GM23338 (cell line): ENCODE data around the gene EFCAB6. TPM values are rescaled to one million over a fixed set of nuclear protein-coding genes. Genes with fewer than 3 reads are reported as not detected.

Experiments
- ATAC-seq: fragments of 200-7000 bp; cut with Tn5 transposase; 3 replicates; pipeline ENCODE4 v1.9.1; 2020
- DNase-seq: peaks from one replicate; pipeline ENCODE4 v3.0.0-alpha.2; 2015; ENCODE audit warnings: low spot score
- H2AFZ ChIP-seq: fragments of 200-600 bp; sonication (generic); 2 replicates; pipeline ENCODE4 v1.8.0; 2016; ENCODE audit warnings: antibody characterized with exemption, mild to moderate bottlenecking, moderate library complexity
- H3F3A ChIP-seq: fragments of 200-600 bp; sonication (generic); replicated peaks from 2 replicates; pipeline ENCODE4 v1.8.0; 2017; ENCODE audit warnings: antibody characterized with exemption, mixed run types, low read depth
- H3K27ac ChIP-seq: fragments of 200-600 bp; sonication (generic); 2 replicates; pipeline ENCODE4 v1.6.1; 2016; ENCODE audit warnings: low read depth
- H3K27me3 ChIP-seq: fragments of 200-600 bp; sonication (generic); 2 replicates; pipeline ENCODE4 v1.8.0; 2016; ENCODE audit warnings: mild to moderate bottlenecking, mixed run types, moderate library complexity; ENCODE audit not compliant: insufficient read depth
- H3K36me3 ChIP-seq: fragments of 200-600 bp; sonication (generic); 2 replicates; pipeline ENCODE4 v1.8.0; 2016; ENCODE audit warnings: mild to moderate bottlenecking; ENCODE audit not compliant: insufficient read depth
- H3K4me1 ChIP-seq: fragments of 200-600 bp; sonication (generic); 2 replicates; pipeline ENCODE4 v1.8.0; 2016; ENCODE audit warnings: mild to moderate bottlenecking, moderate library complexity; ENCODE audit not compliant: insufficient read depth
- H3K4me2 ChIP-seq: fragments of 200-600 bp; sonication (generic); 2 replicates; pipeline ENCODE4 v1.7.1; 2017; ENCODE audit warnings: mixed run types
- H3K4me3 ChIP-seq: fragments of 200-600 bp; sonication (generic); 2 replicates; pipeline ENCODE4 v1.6.1; 2016; ENCODE audit warnings: mixed run types
- H3K79me2 ChIP-seq: fragments of 200-600 bp; sonication (generic); replicated peaks from 2 replicates; pipeline ENCODE4 v1.8.0; 2017; ENCODE audit warnings: mild to moderate bottlenecking; ENCODE audit not compliant: insufficient read depth
- H3K9me2 ChIP-seq: fragments of 200-600 bp; sonication (generic); 2 replicates; pipeline ENCODE4 v1.8.0; 2017; ENCODE audit not compliant: insufficient read depth
- H4K20me1 ChIP-seq: fragments of 200-600 bp; sonication (generic); replicated peaks from 2 replicates; pipeline ENCODE4 v1.8.0; 2017; ENCODE audit warnings: mild to moderate bottlenecking; ENCODE audit not compliant: insufficient read depth
- H3K27ac Mint-ChIP-seq: 2 replicates; pipeline ENCODE4 v1.8.0; 2020; ENCODE audit warnings: inconsistent platforms, mild to moderate bottlenecking, moderate library complexity, mixed read lengths
- H3K27me3 Mint-ChIP-seq: 3 replicates; pipeline ENCODE4 v1.8.0; 2022; ENCODE audit warnings: low read depth, mild to moderate bottlenecking, moderate library complexity, mixed read lengths, inconsistent platforms; ENCODE audit not compliant: insufficient read depth, poor library complexity
- H3K36me3 Mint-ChIP-seq: 3 replicates; pipeline ENCODE4 v1.8.0; 2021; ENCODE audit warnings: low read depth, mild to moderate bottlenecking, inconsistent platforms, moderate library complexity, mixed read lengths
- H3K4me1 Mint-ChIP-seq: 3 replicates; pipeline ENCODE4 v1.8.0; 2020; ENCODE audit warnings: mild to moderate bottlenecking, inconsistent platforms, mixed read lengths
- H3K4me3 Mint-ChIP-seq: 3 replicates; pipeline ENCODE4 v1.8.0; 2021; ENCODE audit warnings: moderate library complexity, mild to moderate bottlenecking, inconsistent platforms, mixed read lengths
- H3K9me3 Mint-ChIP-seq: 3 replicates; pipeline ENCODE4 v1.8.0; 2020; ENCODE audit warnings: moderate library complexity, mild to moderate bottlenecking, inconsistent platforms, mixed read lengths
- CREB1 ChIP-seq: fragments of 250-450 bp; sonication (Bioruptor Pico); IDR thresholded peaks from 2 replicates; pipeline ENCODE4 v1.5.0; 2020; ENCODE audit warnings: low read depth, mild to moderate bottlenecking, moderate library complexity
- EZH2 ChIP-seq: fragments of 200-600 bp; sonication (generic); IDR thresholded peaks from one replicate; pipeline ENCODE4 v1.8.0; 2017; ENCODE audit warnings: antibody characterized with exemption, mild to moderate bottlenecking, low read depth; ENCODE audit not compliant: unreplicated experiment
- EZH2phosphoT487 ChIP-seq: fragments of 200-600 bp; sonication (generic); IDR thresholded peaks from one replicate; pipeline ENCODE4 v1.8.1; 2018; ENCODE audit warnings: antibody characterized with exemption; ENCODE audit not compliant: unreplicated experiment
- JUNB ChIP-seq: IDR thresholded peaks from one replicate; pipeline ENCODE4 v1.6.1; 2016; ENCODE audit warnings: antibody characterized with exemption; ENCODE audit not compliant: unreplicated experiment
- NANOG ChIP-seq: IDR thresholded peaks from 2 replicates; pipeline ENCODE4 v1.6.1; 2016; ENCODE audit warnings: antibody characterized with exemption, borderline replicate concordance
- POLR2AphosphoS5 ChIP-seq: IDR thresholded peaks from 2 replicates; pipeline ENCODE4 v1.6.1; 2016; ENCODE audit warnings: antibody characterized with exemption, low read depth
- STAT1 ChIP-seq: IDR thresholded peaks from one replicate; pipeline ENCODE4 v1.6.1; 2016; ENCODE audit warnings: antibody characterized with exemption; ENCODE audit not compliant: unreplicated experiment
- ZNF114 ChIP-seq: fragments of 250-450 bp; sonication (Bioruptor Pico); IDR thresholded peaks from 2 replicates; pipeline ENCODE4 v1.5.0; 2020; ENCODE audit warnings: mild to moderate bottlenecking, moderate library complexity
- ZNF331 ChIP-seq: fragments of 250-450 bp; sonication (Bioruptor Pico); IDR thresholded peaks from 2 replicates; pipeline ENCODE4 v1.5.0; 2020; ENCODE audit warnings: low read depth, mild to moderate bottlenecking, moderate library complexity
- polyA plus RNA-seq: library from polyadenylated mRNA; unstranded; fragments of >200 nt; fragmentation: Nextera tagmentation; extraction: Ambion mirVana; gene quantifications from 2 replicates; pipeline ENCODE4 v1.2.1, GENCODE V29; 2016
- total RNA-seq: library from RNA; depleted of rRNA; stranded (reverse); fragments of >200 nt; shearing (Covaris generic); gene quantifications from 2 replicates; pipeline ENCODE4 v1.2.3, GENCODE V29; 2014
- TF ChIP-seq, protein P1 (sequence below): IDR thresholded peaks from one replicate; pipeline ENCODE4 v1.6.1; 2018; ENCODE audit warnings: antibody characterized with exemption; ENCODE audit not compliant: unreplicated experiment
- TF ChIP-seq, protein P2 (sequence below): fragments of 250-450 bp; sonication (Bioruptor Pico); IDR thresholded peaks from 2 replicates; pipeline ENCODE4 v1.5.0; 2020; ENCODE audit warnings: mild to moderate bottlenecking, moderate library complexity
- TF ChIP-seq, protein P3 (sequence below), 2 experiments: fragments of 200-600 bp in 1 of 2; sonication (generic) in 1 of 2; conservative IDR thresholded peaks; 2 replicates each; pipeline versions ENCODE4 v1.5.1 to v1.6.1; 2016 to 2017; ENCODE audit warnings: antibody characterized with exemption in 2 of 2, low read depth in 2 of 2, mild to moderate bottlenecking in 2 of 2, moderate library complexity in 1 of 2
- TF ChIP-seq, protein P4 (sequence below): IDR thresholded peaks from 2 replicates; pipeline ENCODE4 v1.6.1; 2016; ENCODE audit warnings: antibody characterized with exemption

Gene EFCAB6
- total and polyA plus RNA-seq, 2 experiments from 2014 or later, result 1.1 to 1.8 TPM

DNA sequence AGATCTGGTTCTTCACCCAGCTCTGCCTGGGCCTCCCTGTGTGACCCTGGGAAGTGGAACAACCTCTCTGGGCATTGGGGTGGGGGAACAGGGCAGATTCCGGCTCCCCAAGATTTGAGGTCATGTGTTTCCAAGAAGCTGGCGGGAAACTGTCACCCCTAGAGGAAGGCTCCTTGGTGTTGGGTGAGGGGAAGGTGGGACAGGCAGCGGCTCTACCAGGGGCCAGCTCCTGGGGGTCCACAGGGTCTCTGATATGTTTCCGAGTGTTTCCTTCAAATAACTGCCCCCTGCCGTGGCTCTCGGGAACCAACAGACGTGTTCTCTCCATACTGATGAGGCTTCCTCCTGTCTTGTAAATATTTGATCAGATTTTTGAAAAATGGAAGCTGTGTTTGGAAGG, 321.8 kb downstream of the EFCAB6 start:
- no peaks in the 10 kb centered on the region for H3K27me3 ChIP-seq
- no peaks in the 10 kb centered on the region; the same call in 2 of the 3 replicates for H3K4me1 Mint-ChIP-seq
- no peaks in the 10 kb centered on the region for H3K36me3 ChIP-seq

More for the DNA sequence above, 321.8 kb downstream of the EFCAB6 start:
- H3F3A ChIP-seq, result no peaks in the 10 kb centered on the region
- H4K20me1 ChIP-seq, result no peaks in the 10 kb centered on the region
- H3K9me2 ChIP-seq, result no peaks in the 10 kb centered on the region; the same call in 1 of the 2 replicates
- Mint-ChIP-seq H3K36me3 (peaks cover 6% of the 10 kb centered on the region; the same call in 1 of the 3 replicates), H3K4me3 (no peak overlapping the region), H3K27me3 (peaks cover 7% of the 10 kb centered on the region), H3K27ac (no peak overlapping the region), H3K9me3 (peaks cover 37% of the 10 kb centered on the region)
- ATAC-seq (no peak), DNase-seq (no peak)
- H3K27ac ChIP-seq, result no peak overlapping the region
- H3K79me2 ChIP-seq, result no peaks in the 10 kb centered on the region
- TF ChIP-seq, protein P1, sequence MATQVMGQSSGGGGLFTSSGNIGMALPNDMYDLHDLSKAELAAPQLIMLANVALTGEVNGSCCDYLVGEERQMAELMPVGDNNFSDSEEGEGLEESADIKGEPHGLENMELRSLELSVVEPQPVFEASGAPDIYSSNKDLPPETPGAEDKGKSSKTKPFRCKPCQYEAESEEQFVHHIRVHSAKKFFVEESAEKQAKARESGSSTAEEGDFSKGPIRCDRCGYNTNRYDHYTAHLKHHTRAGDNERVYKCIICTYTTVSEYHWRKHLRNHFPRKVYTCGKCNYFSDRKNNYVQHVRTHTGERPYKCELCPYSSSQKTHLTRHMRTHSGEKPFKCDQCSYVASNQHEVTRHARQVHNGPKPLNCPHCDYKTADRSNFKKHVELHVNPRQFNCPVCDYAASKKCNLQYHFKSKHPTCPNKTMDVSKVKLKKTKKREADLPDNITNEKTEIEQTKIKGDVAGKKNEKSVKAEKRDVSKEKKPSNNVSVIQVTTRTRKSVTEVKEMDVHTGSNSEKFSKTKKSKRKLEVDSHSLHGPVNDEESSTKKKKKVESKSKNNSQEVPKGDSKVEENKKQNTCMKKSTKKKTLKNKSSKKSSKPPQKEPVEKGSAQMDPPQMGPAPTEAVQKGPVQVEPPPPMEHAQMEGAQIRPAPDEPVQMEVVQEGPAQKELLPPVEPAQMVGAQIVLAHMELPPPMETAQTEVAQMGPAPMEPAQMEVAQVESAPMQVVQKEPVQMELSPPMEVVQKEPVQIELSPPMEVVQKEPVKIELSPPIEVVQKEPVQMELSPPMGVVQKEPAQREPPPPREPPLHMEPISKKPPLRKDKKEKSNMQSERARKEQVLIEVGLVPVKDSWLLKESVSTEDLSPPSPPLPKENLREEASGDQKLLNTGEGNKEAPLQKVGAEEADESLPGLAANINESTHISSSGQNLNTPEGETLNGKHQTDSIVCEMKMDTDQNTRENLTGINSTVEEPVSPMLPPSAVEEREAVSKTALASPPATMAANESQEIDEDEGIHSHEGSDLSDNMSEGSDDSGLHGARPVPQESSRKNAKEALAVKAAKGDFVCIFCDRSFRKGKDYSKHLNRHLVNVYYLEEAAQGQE, result no peak
- TF ChIP-seq, protein P2, sequence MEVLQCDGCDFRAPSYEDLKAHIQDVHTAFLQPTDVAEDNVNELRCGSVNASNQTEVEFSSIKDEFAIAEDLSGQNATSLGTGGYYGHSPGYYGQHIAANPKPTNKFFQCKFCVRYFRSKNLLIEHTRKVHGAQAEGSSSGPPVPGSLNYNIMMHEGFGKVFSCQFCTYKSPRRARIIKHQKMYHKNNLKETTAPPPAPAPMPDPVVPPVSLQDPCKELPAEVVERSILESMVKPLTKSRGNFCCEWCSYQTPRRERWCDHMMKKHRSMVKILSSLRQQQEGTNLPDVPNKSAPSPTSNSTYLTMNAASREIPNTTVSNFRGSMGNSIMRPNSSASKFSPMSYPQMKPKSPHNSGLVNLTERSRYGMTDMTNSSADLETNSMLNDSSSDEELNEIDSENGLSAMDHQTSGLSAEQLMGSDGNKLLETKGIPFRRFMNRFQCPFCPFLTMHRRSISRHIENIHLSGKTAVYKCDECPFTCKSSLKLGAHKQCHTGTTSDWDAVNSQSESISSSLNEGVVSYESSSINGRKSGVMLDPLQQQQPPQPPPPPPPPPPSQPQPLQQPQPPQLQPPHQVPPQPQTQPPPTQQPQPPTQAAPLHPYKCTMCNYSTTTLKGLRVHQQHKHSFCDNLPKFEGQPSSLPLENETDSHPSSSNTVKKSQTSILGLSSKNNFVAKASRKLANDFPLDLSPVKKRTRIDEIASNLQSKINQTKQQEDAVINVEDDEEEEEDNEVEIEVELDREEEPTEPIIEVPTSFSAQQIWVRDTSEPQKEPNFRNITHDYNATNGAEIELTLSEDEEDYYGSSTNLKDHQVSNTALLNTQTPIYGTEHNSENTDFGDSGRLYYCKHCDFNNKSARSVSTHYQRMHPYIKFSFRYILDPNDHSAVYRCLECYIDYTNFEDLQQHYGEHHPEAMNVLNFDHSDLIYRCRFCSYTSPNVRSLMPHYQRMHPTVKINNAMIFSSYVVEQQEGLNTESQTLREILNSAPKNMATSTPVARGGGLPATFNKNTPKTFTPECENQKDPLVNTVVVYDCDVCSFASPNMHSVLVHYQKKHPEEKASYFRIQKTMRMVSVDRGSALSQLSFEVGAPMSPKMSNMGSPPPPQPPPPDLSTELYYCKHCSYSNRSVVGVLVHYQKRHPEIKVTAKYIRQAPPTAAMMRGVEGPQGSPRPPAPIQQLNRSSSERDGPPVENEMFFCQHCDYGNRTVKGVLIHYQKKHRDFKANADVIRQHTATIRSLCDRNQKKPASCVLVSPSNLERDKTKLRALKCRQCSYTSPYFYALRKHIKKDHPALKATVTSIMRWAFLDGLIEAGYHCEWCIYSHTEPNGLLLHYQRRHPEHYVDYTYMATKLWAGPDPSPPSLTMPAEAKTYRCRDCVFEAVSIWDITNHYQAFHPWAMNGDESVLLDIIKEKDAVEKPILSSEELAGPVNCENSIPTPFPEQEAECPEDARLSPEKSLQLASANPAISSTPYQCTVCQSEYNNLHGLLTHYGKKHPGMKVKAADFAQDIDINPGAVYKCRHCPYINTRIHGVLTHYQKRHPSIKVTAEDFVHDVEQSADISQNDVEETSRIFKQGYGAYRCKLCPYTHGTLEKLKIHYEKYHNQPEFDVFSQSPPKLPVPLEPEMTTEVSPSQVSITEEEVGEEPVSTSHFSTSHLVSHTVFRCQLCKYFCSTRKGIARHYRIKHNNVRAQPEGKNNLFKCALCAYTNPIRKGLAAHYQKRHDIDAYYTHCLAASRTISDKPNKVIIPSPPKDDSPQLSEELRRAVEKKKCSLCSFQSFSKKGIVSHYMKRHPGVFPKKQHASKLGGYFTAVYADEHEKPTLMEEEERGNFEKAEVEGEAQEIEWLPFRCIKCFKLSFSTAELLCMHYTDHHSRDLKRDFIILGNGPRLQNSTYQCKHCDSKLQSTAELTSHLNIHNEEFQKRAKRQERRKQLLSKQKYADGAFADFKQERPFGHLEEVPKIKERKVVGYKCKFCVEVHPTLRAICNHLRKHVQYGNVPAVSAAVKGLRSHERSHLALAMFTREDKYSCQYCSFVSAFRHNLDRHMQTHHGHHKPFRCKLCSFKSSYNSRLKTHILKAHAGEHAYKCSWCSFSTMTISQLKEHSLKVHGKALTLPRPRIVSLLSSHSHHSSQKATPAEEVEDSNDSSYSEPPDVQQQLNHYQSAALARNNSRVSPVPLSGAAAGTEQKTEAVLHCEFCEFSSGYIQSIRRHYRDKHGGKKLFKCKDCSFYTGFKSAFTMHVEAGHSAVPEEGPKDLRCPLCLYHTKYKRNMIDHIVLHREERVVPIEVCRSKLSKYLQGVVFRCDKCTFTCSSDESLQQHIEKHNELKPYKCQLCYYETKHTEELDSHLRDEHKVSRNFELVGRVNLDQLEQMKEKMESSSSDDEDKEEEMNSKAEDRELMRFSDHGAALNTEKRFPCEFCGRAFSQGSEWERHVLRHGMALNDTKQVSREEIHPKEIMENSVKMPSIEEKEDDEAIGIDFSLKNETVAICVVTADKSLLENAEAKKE (CRISPR knock-in tag), result no peak
- no peak for TF ChIP-seq EZH2phosphoT487
- no peak for TF ChIP-seq JUNB
- TF ChIP-seq, protein P3, sequence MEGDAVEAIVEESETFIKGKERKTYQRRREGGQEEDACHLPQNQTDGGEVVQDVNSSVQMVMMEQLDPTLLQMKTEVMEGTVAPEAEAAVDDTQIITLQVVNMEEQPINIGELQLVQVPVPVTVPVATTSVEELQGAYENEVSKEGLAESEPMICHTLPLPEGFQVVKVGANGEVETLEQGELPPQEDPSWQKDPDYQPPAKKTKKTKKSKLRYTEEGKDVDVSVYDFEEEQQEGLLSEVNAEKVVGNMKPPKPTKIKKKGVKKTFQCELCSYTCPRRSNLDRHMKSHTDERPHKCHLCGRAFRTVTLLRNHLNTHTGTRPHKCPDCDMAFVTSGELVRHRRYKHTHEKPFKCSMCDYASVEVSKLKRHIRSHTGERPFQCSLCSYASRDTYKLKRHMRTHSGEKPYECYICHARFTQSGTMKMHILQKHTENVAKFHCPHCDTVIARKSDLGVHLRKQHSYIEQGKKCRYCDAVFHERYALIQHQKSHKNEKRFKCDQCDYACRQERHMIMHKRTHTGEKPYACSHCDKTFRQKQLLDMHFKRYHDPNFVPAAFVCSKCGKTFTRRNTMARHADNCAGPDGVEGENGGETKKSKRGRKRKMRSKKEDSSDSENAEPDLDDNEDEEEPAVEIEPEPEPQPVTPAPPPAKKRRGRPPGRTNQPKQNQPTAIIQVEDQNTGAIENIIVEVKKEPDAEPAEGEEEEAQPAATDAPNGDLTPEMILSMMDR (conservative IDR thresholded peaks at IDR 0.05; ENCODE audit: low read depth in 2 of 2), result no peak
- TF ChIP-seq CREB1, result no peak
- no peak for TF ChIP-seq NANOG
- TF ChIP-seq EZH2, result no peak
- TF ChIP-seq, protein P4, sequence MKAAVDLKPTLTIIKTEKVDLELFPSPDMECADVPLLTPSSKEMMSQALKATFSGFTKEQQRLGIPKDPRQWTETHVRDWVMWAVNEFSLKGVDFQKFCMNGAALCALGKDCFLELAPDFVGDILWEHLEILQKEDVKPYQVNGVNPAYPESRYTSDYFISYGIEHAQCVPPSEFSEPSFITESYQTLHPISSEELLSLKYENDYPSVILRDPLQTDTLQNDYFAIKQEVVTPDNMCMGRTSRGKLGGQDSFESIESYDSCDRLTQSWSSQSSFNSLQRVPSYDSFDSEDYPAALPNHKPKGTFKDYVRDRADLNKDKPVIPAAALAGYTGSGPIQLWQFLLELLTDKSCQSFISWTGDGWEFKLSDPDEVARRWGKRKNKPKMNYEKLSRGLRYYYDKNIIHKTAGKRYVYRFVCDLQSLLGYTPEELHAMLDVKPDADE, result no peak
- TF ChIP-seq STAT1, result no peak
- TF ChIP-seq ZNF331 (CRISPR knock-in tag), result no peak
- no peak for TF ChIP-seq POLR2AphosphoS5
- no peak for TF ChIP-seq ZNF114 (CRISPR knock-in tag)
- no peak overlapping the region for H3K4me3 ChIP-seq
- H2AFZ ChIP-seq, result no peak overlapping the region
- H3K4me2 ChIP-seq, result no peak overlapping the region
- no peaks in the 10 kb centered on the region for H3K4me1 ChIP-seq
